SK-N-SH treated with all-trans-retinoic acid at 6 μM for 48 hours (cell line): ENCODE results near the gene TTC27.
"Not testable (repeated sequence)": the region's sequence is repeated elsewhere in the genome, so short reads cannot be mapped to it uniquely, and the experiment has no call there.

Experiments
- ATAC-seq: fragments of 200-7000 bp; cut with Tn5 transposase; 3 replicates; pipeline ENCODE4 v1.9.1; 2020; ENCODE audit warnings: mild to moderate bottlenecking, moderate library complexity
- ARNTL ChIP-seq: fragments of 450-650 bp; formaldehyde crosslinking; IDR thresholded peaks from 2 replicates; pipeline ENCODE4 v1.5.0; 2020; ENCODE audit warnings: low read depth, mild to moderate bottlenecking, moderate library complexity, borderline replicate concordance
- BACH2 ChIP-seq: fragments of 250-450 bp; sonication (Bioruptor Pico); IDR thresholded peaks from 2 replicates; pipeline ENCODE4 v1.9.0; 2021; ENCODE audit warnings: mild to moderate bottlenecking, borderline replicate concordance
- CREB5 ChIP-seq: fragments of 250-450 bp; sonication (Bioruptor Pico); IDR thresholded peaks from 2 replicates; pipeline ENCODE4 v1.5.1; 2020; ENCODE audit warnings: low read depth, mild to moderate bottlenecking, moderate library complexity
- CSDC2 ChIP-seq: fragments of 250-450 bp; sonication (Bioruptor Pico); IDR thresholded peaks from 2 replicates; pipeline ENCODE4 v1.5.0; 2020; ENCODE audit warnings: mild to moderate bottlenecking, moderate library complexity
- CSRNP3 ChIP-seq: fragments of 250-450 bp; sonication (Bioruptor Pico); IDR thresholded peaks from 2 replicates; pipeline ENCODE4 v1.5.1; 2021; ENCODE audit warnings: mild to moderate bottlenecking, moderate library complexity
- ESRRG ChIP-seq: fragments of 250-450 bp; sonication (Bioruptor Pico); IDR thresholded peaks from 2 replicates; pipeline ENCODE4 v1.6.1; 2021; ENCODE audit warnings: mild to moderate bottlenecking
- GLIS3 ChIP-seq: fragments of 250-450 bp; sonication (Bioruptor Pico); IDR thresholded peaks from 2 replicates; pipeline ENCODE4 v1.5.0; 2020; ENCODE audit warnings: mild to moderate bottlenecking, moderate library complexity
- ISL1 ChIP-seq: fragments of 250-450 bp; sonication (Bioruptor Pico); IDR thresholded peaks from 2 replicates; pipeline ENCODE4 v2.1.2; 2022; ENCODE audit warnings: mild to moderate bottlenecking, moderate library complexity
- OSR1 ChIP-seq: fragments of 250-450 bp; sonication (Bioruptor Pico); IDR thresholded peaks from 2 replicates; pipeline ENCODE4 v1.8.0; 2022; ENCODE audit warnings: moderate library complexity, mild to moderate bottlenecking, inconsistent platforms
- POU6F1 ChIP-seq: fragments of 250-450 bp; sonication (Bioruptor Pico); IDR thresholded peaks from 2 replicates; pipeline ENCODE4 v1.8.0; 2021; ENCODE audit warnings: low read depth, mild to moderate bottlenecking, moderate library complexity, borderline replicate concordance
- PPARA ChIP-seq: fragments of 250-450 bp; sonication (Bioruptor Pico); IDR thresholded peaks from 2 replicates; pipeline ENCODE4 v1.5.0; 2020; ENCODE audit warnings: mild to moderate bottlenecking, borderline replicate concordance
- RARB ChIP-seq: fragments of 250-450 bp; sonication (Bioruptor Pico); IDR thresholded peaks from 2 replicates; pipeline ENCODE4 v1.8.0; 2021; ENCODE audit warnings: mild to moderate bottlenecking, moderate library complexity
- SNAI2 ChIP-seq: fragments of 250-450 bp; sonication (Bioruptor Pico); IDR thresholded peaks from 2 replicates; pipeline ENCODE4 v1.5.0; 2020; ENCODE audit warnings: mild to moderate bottlenecking, moderate library complexity
- TCF4 ChIP-seq: fragments of 250-450 bp; sonication (Bioruptor Pico); IDR thresholded peaks from 2 replicates; pipeline ENCODE4 v1.8.0; 2021; ENCODE audit warnings: mild to moderate bottlenecking, moderate library complexity, borderline replicate concordance
- TOX ChIP-seq: fragments of 250-450 bp; sonication (Bioruptor Pico); IDR thresholded peaks from 2 replicates; pipeline ENCODE4 v1.8.0; 2021; ENCODE audit warnings: mild to moderate bottlenecking, moderate library complexity, borderline replicate concordance
- TSHZ2 ChIP-seq: fragments of 250-450 bp; sonication (Bioruptor Pico); IDR thresholded peaks from 2 replicates; pipeline ENCODE4 v1.5.0; 2020; ENCODE audit warnings: mild to moderate bottlenecking, moderate library complexity
- ZC3H10 ChIP-seq: fragments of 250-450 bp; sonication (Bioruptor Pico); IDR thresholded peaks from 2 replicates; pipeline ENCODE4 v1.5.1; 2021; ENCODE audit warnings: mild to moderate bottlenecking, moderate library complexity
- ZFP3 ChIP-seq: fragments of 250-450 bp; sonication (Bioruptor Pico); IDR thresholded peaks from 2 replicates; pipeline ENCODE4 v1.5.0; 2020; ENCODE audit warnings: mild to moderate bottlenecking, moderate library complexity
- ZFP30 ChIP-seq: fragments of 450-650 bp; formaldehyde crosslinking; IDR thresholded peaks from 2 replicates; pipeline ENCODE4 v1.5.0; 2022; ENCODE audit warnings: mild to moderate bottlenecking, moderate library complexity
- ZNF565 ChIP-seq: fragments of 450-650 bp; formaldehyde crosslinking; conservative IDR thresholded peaks from 2 replicates; pipeline ENCODE4 v1.5.0; 2020; ENCODE audit warnings: low read depth, mild to moderate bottlenecking, moderate library complexity
- ZNF70 ChIP-seq: fragments of 450-650 bp; formaldehyde crosslinking; IDR thresholded peaks from 2 replicates; pipeline ENCODE4 v1.5.0; 2020; ENCODE audit warnings: mild to moderate bottlenecking, moderate library complexity
- ZNF8 ChIP-seq: fragments of 450-650 bp; formaldehyde crosslinking; IDR thresholded peaks from 2 replicates; pipeline ENCODE4 v1.5.0; 2020; ENCODE audit warnings: mild to moderate bottlenecking, moderate library complexity

TTC27 gene

GRCh38 chr2:32752205-32752604, 124.4 kb downstream of the TTC27 start:
- TF ChIP-seq SNAI2 (CRISPR knock-in tag) (no peak), TCF4 (CRISPR knock-in tag) (peak; percentile 40; the same call in 1 of the 2 replicates), BACH2 (no peak), ZFP30 (no peak), ISL1 (CRISPR knock-in tag) (peak; percentile 90), ARNTL (no peak), POU6F1 (CRISPR knock-in tag) (peak; percentile 54; the same call in 1 of the 2 replicates), ZNF70 (no peak), RARB (CRISPR knock-in tag) (no peak), OSR1 (CRISPR knock-in tag) (no peak), CSRNP3 (CRISPR knock-in tag) (no peak), CSDC2 (CRISPR knock-in tag) (no peak), GLIS3 (CRISPR knock-in tag) (0 out of 2 replicates have a peak, but pooled peaks have one; percentile 12), ZFP3 (CRISPR knock-in tag) (0 out of 2 replicates have a peak, but pooled peaks have one; percentile 8), ZNF565 (no peak), TOX (no peak)
- TF ChIP-seq, all 23 proteins: peak for 5
- ATAC-seq: peak; percentile 62

GRCh38 chr2:32752952-32753351, 125.1 kb downstream of the TTC27 start:
- TF ChIP-seq ZFP3 (CRISPR knock-in tag) (no peak), GLIS3 (CRISPR knock-in tag) (no peak), ZNF565 (no peak), ZC3H10 (CRISPR knock-in tag) (no peak), CREB5 (CRISPR knock-in tag) (no peak), ESRRG (CRISPR knock-in tag) (no peak), ZNF70 (no peak), CSRNP3 (CRISPR knock-in tag) (no peak), TOX (no peak), ARNTL (no peak), POU6F1 (CRISPR knock-in tag) (no peak), TCF4 (CRISPR knock-in tag) (no peak), ZFP30 (no peak)
- ATAC-seq: no peak; the same call in 2 of the 3 replicates

DNA sequence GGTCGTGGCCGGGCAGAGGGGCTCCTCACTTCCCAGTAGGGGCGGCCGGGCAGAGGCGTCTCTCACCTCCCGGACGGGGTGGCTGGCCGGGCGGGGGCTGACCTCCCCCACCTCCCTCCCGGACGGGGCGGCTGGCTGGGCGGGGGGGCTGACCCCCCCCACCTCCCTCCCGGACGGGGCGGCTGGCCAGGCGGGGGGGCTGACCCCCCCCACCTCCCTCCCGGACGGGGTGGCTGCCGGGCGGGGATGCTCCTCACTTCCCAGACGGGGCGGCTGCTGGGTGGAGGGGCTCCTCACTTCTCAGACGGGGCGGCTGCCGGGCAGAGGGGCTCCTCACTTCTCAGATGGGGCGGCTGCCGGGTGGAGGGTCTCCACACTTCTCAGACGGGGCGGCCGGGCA, 126.8 kb downstream of the TTC27 start:
- not testable (repeated sequence) for ATAC-seq

DNA sequence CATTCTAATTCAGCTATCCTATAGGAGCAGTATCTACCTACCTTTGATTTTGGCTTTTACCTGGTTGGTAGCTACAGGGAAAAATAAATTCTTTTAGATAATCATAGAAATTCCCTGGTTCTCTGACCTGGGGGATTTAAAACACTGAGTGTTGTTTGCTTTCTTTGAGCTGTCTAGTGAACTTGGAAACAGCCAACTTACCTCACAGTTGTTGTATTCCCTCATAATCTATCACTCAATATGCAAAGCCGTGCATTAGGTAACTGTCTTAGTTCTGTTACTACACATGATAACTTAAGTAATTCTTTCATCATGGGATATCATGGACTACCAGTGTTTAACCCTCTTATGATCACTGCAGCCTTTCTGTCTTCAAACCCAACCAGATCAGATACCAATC, 127.8 kb downstream of the TTC27 start:
- ATAC-seq: no peak
- TF ChIP-seq ZFP3 (CRISPR knock-in tag) (no peak), TSHZ2 (CRISPR knock-in tag) (no peak), POU6F1 (CRISPR knock-in tag) (no peak), ZNF8 (CRISPR knock-in tag) (no peak), ZNF70 (no peak), ZFP30 (no peak), BACH2 (no peak), ESRRG (CRISPR knock-in tag) (no peak), SNAI2 (CRISPR knock-in tag) (no peak), PPARA (CRISPR knock-in tag) (no peak)
